PFSK-1 (cell line): ENCODE data around the gene HOXA9.

Source experiments
- FOXP2 ChIP-seq: optimal IDR thresholded peaks from 2 replicates; pipeline ENCODE3; 2011; ENCODE audit warnings: borderline replicate concordance, control low read depth, inconsistent platforms; ENCODE audit not compliant: insufficient read depth; ENCODE audit errors: extremely low read length, extremely low read depth
- POLR2AphosphoS5 ChIP-seq: IDR thresholded peaks from 2 replicates; pipeline ENCODE4 v1.6.1; 2012; ENCODE audit warnings: low read depth, mild to moderate bottlenecking, control low read depth, low read length, moderate library complexity
- SIN3A ChIP-seq: IDR thresholded peaks from 2 replicates; pipeline ENCODE4 v1.6.1; 2012; ENCODE audit warnings: mild to moderate bottlenecking, low read length, moderate library complexity, borderline replicate concordance; ENCODE audit not compliant: insufficient read depth
- TAF1 ChIP-seq: IDR thresholded peaks from 2 replicates; pipeline ENCODE4 v1.6.1; 2012; ENCODE audit warnings: low read length, control low read depth, borderline replicate concordance; ENCODE audit not compliant: insufficient read depth
- TF ChIP-seq, protein P1 (sequence below), 2 experiments: IDR thresholded peaks; 2 replicates each; pipeline versions ENCODE4 v1.6.1 to v1.8.0; 2011 to 2012; ENCODE audit warnings: low read depth in 2 of 2, low read length in 2 of 2, control low read depth in 1 of 2, inconsistent platforms in 1 of 2, mild to moderate bottlenecking in 1 of 2, moderate library complexity in 1 of 2; ENCODE audit not compliant: insufficient read depth in 1 of 2

The HOXA9 gene

DNA sequence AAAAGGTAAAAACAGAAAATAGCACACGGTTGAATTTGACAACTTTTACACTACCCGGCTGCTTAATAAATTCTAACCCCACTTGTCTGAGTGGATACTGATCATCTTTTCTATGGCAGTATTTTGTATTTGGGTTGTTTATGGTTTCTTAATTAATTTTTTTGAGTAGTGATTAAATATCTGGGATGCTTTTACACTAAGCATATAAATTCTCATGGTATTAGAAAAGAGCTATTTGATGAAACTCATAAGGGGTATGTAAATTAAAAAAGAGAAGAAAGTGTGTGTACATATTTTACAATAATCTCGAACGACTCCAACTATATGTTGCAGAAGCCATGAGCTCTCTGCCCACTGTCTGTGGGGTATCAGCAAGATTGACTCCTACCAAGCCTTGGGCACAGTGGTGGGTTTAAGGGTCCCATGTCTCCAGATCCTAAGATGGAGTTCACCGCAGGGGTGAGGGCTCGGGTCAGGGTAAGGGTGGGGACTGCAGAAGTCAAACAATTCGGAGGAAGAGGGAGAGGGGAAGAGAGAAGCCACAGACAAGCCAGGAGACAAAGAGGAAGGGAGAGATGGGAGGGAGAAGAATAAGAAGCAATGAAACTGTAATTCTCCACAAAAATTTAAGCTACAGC is 42.1 kb upstream of the HOXA9 start:
- no peak for TF ChIP-seq POLR2AphosphoS5
- no peak for TF ChIP-seq SIN3A
- TF ChIP-seq TAF1: no peak
- no peak for TF ChIP-seq FOXP2
- TF ChIP-seq, protein P1, sequence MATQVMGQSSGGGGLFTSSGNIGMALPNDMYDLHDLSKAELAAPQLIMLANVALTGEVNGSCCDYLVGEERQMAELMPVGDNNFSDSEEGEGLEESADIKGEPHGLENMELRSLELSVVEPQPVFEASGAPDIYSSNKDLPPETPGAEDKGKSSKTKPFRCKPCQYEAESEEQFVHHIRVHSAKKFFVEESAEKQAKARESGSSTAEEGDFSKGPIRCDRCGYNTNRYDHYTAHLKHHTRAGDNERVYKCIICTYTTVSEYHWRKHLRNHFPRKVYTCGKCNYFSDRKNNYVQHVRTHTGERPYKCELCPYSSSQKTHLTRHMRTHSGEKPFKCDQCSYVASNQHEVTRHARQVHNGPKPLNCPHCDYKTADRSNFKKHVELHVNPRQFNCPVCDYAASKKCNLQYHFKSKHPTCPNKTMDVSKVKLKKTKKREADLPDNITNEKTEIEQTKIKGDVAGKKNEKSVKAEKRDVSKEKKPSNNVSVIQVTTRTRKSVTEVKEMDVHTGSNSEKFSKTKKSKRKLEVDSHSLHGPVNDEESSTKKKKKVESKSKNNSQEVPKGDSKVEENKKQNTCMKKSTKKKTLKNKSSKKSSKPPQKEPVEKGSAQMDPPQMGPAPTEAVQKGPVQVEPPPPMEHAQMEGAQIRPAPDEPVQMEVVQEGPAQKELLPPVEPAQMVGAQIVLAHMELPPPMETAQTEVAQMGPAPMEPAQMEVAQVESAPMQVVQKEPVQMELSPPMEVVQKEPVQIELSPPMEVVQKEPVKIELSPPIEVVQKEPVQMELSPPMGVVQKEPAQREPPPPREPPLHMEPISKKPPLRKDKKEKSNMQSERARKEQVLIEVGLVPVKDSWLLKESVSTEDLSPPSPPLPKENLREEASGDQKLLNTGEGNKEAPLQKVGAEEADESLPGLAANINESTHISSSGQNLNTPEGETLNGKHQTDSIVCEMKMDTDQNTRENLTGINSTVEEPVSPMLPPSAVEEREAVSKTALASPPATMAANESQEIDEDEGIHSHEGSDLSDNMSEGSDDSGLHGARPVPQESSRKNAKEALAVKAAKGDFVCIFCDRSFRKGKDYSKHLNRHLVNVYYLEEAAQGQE (IDR thresholded peaks at IDR 0.05; ENCODE audit: insufficient read depth in 1 of 2, low read depth in 2 of 2, low read length in 2 of 2): no peak

DNA sequence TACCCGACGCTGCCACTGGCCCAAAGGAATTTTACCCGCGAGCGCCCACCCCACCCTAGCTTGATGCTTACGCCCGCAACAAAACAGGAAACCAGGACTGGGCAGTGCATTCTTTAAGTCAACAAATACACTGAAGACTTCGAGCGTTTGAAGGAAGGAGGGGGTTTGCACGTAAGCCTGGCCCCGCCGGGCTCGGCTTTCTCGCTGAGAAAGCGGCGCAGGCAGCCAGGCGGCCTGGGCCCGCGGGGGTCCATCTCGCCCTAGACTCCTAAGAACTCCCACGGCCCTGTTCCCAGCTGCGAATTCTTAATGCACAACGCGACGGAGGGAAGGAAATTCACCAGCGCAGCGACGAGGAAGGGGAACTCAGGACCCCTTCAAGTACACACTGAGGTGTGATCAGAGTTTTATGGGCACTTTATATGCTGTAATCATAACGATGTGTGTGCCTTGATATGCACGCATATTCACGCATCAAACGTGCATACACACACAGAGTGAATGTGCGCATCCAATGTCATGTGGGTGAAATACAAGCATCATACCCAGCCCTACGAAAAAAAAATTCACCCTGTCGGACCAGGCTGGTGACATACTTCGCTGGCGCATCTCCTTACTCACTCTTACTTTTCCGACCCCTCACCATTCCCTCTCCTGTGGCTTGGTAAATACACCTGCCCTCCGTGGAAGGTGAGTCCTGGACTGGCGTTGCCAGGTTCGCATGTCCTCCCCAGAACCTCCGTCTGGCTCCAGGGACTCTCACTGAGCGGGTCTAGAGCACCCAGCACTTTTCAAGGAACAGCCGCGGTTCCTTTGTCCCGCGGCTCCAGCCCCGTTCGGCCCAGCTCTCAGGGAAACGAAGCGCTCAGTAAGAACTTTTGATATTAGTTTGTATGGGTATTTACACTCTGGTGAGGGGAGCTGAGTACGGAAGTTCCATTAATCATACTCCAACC is 40.3 kb upstream of the HOXA9 start:
- TF ChIP-seq POLR2AphosphoS5: no peak
- TF ChIP-seq TAF1: no peak
- TF ChIP-seq, protein P1 (IDR thresholded peaks at IDR 0.05; ENCODE audit: insufficient read depth in 1 of 2, low read depth in 2 of 2, low read length in 2 of 2): no peak
- no peak for TF ChIP-seq FOXP2
- TF ChIP-seq SIN3A: no peak

DNA sequence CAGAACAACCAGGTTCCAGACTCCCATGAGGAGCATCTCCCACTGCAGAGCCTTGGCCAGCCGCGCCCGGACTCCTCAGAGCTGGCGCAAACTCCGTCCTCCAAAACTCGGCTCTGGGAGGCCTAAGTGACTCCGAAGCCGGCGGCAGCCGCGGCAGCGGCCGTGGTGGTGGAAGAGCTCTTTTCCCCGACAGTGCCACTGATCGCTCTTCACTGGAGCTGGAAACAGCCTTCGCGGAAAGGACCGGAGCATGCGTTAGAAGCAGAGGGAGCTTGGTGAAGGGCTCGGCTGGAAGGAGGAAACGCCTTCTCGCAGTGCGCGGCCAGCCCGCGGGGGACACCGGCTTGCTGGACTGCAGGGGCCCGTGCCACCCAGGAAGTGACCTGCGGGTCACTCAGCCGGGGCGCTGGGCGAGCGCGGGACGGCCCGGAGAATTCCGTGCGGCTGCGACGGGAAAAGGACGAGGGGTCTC is 39.5 kb upstream of the HOXA9 start:
- TF ChIP-seq TAF1: no peak
- TF ChIP-seq, protein P1 (IDR thresholded peaks at IDR 0.05; ENCODE audit: insufficient read depth in 1 of 2, low read depth in 2 of 2, low read length in 2 of 2): no peak
- no peak for TF ChIP-seq POLR2AphosphoS5
- TF ChIP-seq SIN3A: no peak
- TF ChIP-seq FOXP2: no peak

DNA sequence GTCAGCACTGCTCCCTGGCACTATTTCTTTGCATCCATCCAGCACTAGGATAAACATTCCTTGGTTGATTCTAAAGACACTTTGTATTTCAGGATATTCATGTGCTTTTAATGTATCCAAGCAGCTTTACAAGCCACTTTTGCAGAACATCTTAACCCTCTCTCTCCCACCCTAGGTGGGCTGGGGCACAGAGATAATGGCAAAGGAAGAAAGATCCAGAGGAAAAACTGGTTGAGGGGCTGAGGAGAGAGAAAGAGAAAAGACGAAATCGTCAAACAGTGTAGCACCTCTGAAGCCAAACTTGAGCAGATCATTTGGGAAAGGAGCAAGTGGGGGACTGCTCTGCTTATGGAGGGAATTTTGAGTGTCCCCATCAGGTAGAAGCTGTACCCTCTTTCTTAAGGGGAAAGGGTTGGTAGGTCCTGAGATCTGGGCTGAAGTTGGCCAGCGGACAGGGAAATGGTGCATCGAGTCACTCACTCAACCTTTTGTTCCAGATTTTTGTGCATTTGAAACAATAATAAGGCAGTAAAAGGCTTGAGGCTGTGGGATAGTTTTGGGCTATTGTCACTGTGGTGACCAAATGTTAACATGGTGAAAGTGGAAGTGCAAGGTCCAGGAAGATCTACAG is 38.7 kb upstream of the HOXA9 start:
- TF ChIP-seq POLR2AphosphoS5 (no peak), SIN3A (no peak), FOXP2 (no peak), TAF1 (no peak)
- TF ChIP-seq, protein P1 (IDR thresholded peaks at IDR 0.05; ENCODE audit: insufficient read depth in 1 of 2, low read depth in 2 of 2, low read length in 2 of 2): no peak
